DMS79 (cell line): ENCODE results near the gene SPEF1.

Source experiments
- DNase-seq: peaks from one replicate; lab custom pipeline; 2025; lab: John Stamatoyannopoulos, UW

The SPEF1 gene

GRCh38 chr20:3787324-3788014 lies 6.2 kb upstream of the SPEF1 start:
- no peak for DNase-seq

- DNase-seq = peak; percentile 33
Measured at GRCh38 chr20:3786665-3787323, 5.5 kb upstream of the SPEF1 start, which contains the start of gene CENPB. Gene CENPB, minus strand, starts transcription at chr20:3786740. Its CDS starts 257 bp downstream, at chr20:3786483.

GRCh38 chr20:3786126-3786484 lies 4.9 kb upstream of the SPEF1 start:
- peak; percentile 24 for DNase-seq

GRCh38 chr20:3785240-3786125 lies 4.2 kb upstream of the SPEF1 start:
- DNase-seq = no peak

GRCh38 chr20:3784863-3785239 lies 3.6 kb upstream of the SPEF1 start:
- DNase-seq = no peak

GRCh38 chr20:3784216-3784853 lies 3.1 kb upstream of the SPEF1 start:
- no peak for DNase-seq

- DNase-seq = no peak
Measured at GRCh38 chr20:3783511-3784195, 2.4 kb upstream of the SPEF1 start.

- DNase-seq = no peak
Measured at GRCh38 chr20:3783068-3783489, 1.8 kb upstream of the SPEF1 start.

GRCh38 chr20:3782597-3782996 lies 1.3 kb upstream of the SPEF1 start:
- DNase-seq = no peak

GRCh38 chr20:3778976-3779375 lies 2.3 kb downstream of the SPEF1 start:
- DNase-seq = no peak

- DNase-seq = peak; percentile 46
Measured at GRCh38 chr20:3777716-3778629, 3.3 kb downstream of the SPEF1 start.

- no peak for DNase-seq
Measured at GRCh38 chr20:3777381-3777715, 3.9 kb downstream of the SPEF1 start.

GRCh38 chr20:3775457-3776108 lies 5.7 kb downstream of the SPEF1 start:
- no peak for DNase-seq

- DNase-seq = no peak
Measured at GRCh38 chr20:3771552-3772058, 9.6 kb downstream of the SPEF1 start.

GRCh38 chr20:3768342-3769130 lies 12.7 kb downstream of the SPEF1 start:
- peak; percentile 52 for DNase-seq

GRCh38 chr20:3767427-3768341 lies 13.6 kb downstream of the SPEF1 start, which contains the start of gene ADISSP:
Gene ADISSP, minus strand, starts transcription at chr20:3767753. Its CDS starts 7,653 bp downstream, at chr20:3760100.
- DNase-seq = peak; percentile 87

- DNase-seq = no peak
Measured at GRCh38 chr20:3767110-3767426, 14.2 kb downstream of the SPEF1 start.
